K562 (cell line): ENCODE measurements around the gene RPL10A. TPM values are rescaled to one million over a fixed set of nuclear protein-coding genes. Genes with fewer than 3 reads are reported as not detected.

Experiments
- KDM4B ChIP-seq, 2 experiments: fragments of 450-650 bp in 1 of 2; sonication (generic) in 1 of 2; IDR thresholded peaks; 2 replicates each; pipeline ENCODE4 v1.6.1; 2016 to 2017; ENCODE audit warnings: borderline replicate concordance in 2 of 2, antibody characterized with exemption in 1 of 2, low read depth in 1 of 2, mild to moderate bottlenecking in 1 of 2
- LCOR ChIP-seq: sonication (generic); formaldehyde crosslinking; IDR thresholded peaks from 2 replicates; pipeline ENCODE4 v1.8.0; 2022; ENCODE audit warnings: mild to moderate bottlenecking, missing genetic modification reagents
- MYBL2 ChIP-seq, 2 experiments: fragments of 450-650 bp in 1 of 2; sonication (generic) in 1 of 2; formaldehyde crosslinking in 1 of 2; IDR thresholded peaks; 2 replicates each; pipeline versions ENCODE4 v1.6.1 to v1.8.1; 2017 to 2022; ENCODE audit warnings: borderline replicate concordance in 1 of 2, inconsistent platforms in 1 of 2, low read depth in 1 of 2, mild to moderate bottlenecking in 1 of 2, missing genetic modification reagents in 1 of 2, moderate library complexity in 1 of 2
- RBFOX2 ChIP-seq: fragments of 200-400 bp; formaldehyde crosslinking; IDR thresholded peaks from 2 replicates; pipeline ENCODE4 v1.6.1; 2017; ENCODE audit warnings: low read depth, mild to moderate bottlenecking, low read length, moderate library complexity
- RERE ChIP-seq: sonication (generic); formaldehyde crosslinking; IDR thresholded peaks from 2 replicates; pipeline ENCODE4 v1.8.0; 2023; ENCODE audit warnings: missing genetic modification reagents, mild to moderate bottlenecking, borderline replicate concordance
- SRSF3 ChIP-seq: fragments of 200-400 bp; formaldehyde crosslinking; IDR thresholded peaks from 2 replicates; pipeline ENCODE4 v1.6.1; 2016; ENCODE audit warnings: mild to moderate bottlenecking, low read length, moderate library complexity; ENCODE audit not compliant: insufficient read depth
- SRSF9 ChIP-seq: fragments of 200-400 bp; formaldehyde crosslinking; IDR thresholded peaks from 2 replicates; pipeline ENCODE4 v1.6.1; 2017; ENCODE audit warnings: low read depth, low read length, borderline replicate concordance
- U2AF1 ChIP-seq: fragments of 200-400 bp; formaldehyde crosslinking; optimal IDR thresholded peaks from 2 replicates; pipeline ENCODE3; 2017; ENCODE audit warnings: mild to moderate bottlenecking, low read depth, low read length, moderate library complexity
- ZNF133 ChIP-seq: fragments of 250-450 bp; sonication (Bioruptor Pico); IDR thresholded peaks from 2 replicates; pipeline ENCODE4 v1.4.0; 2020; ENCODE audit warnings: mild to moderate bottlenecking
- ZNF282 ChIP-seq: sonication (generic); formaldehyde crosslinking; IDR thresholded peaks from 2 replicates; pipeline ENCODE4 v1.8.1; 2023; ENCODE audit warnings: missing genetic modification reagents
- ZNF785 ChIP-seq: fragments of 250-450 bp; sonication (Bioruptor Pico); IDR thresholded peaks from 2 replicates; pipeline ENCODE4 v1.4.0; 2020; ENCODE audit warnings: mild to moderate bottlenecking
- polyA plus RNA-seq, 8 experiments: library from polyadenylated mRNA; depleted of rRNA in 4 of 8; stranded (reverse) in 5 of 8; unstranded in 3 of 8; fragments of >200 nt; fragmentation: Nextera tagmentation in 2 of 8; fragmentation: Illumina TruSeq in 1 of 8; extraction: Ambion mirVana in 2 of 8; extraction: Trizol in 1 of 8; gene quantifications; 2 replicates each; pipeline versions ENCODE4 v1.2.1 to v1.2.3, GENCODE V29; 2011 to 2014; ENCODE audit warnings: inconsistent platforms in 1 of 8, missing spikeins in 1 of 8
- total RNA-seq, 7 experiments: library from RNA; depleted of rRNA in 6 of 7; stranded (reverse); fragments of >200 nt in 6 of 7; fragmentation: Illumina TruSeq in 2 of 7; extraction: Trizol in 2 of 7; gene quantifications; 2 replicates each; pipeline versions ENCODE4 v1.2.1 to v1.2.3, GENCODE V29; 2011 to 2021; ENCODE audit warnings: low replicate concordance in 1 of 7
- TF ChIP-seq, protein P1 (sequence below): fragments of 450-650 bp; IDR thresholded peaks from 2 replicates; pipeline ENCODE4 v1.6.1; 2018; ENCODE audit not compliant: partially characterized antibody
- TF ChIP-seq, protein P2 (sequence below): sonication (generic); formaldehyde crosslinking; IDR thresholded peaks from 2 replicates; pipeline ENCODE4 v1.8.0; 2022; ENCODE audit warnings: mild to moderate bottlenecking, missing genetic modification reagents, borderline replicate concordance

Gene RPL10A
- total and polyA plus RNA-seq, 9 of the 15 experiments (the other 6 are each of a cell fraction or from before 2014, with no cell fraction given) = 1,589 to 3,237 (median 2,116) TPM

- TF ChIP-seq RERE (CRISPR knock-in tag) = 0 out of 2 replicates have a peak, but pooled peaks have one; percentile 89
- TF ChIP-seq KDM4B (IDR thresholded peaks at IDR 0.05; ENCODE audit: borderline replicate concordance in 2 of 2, low read depth in 1 of 2) = 0 out of 4 replicates have a peak, but pooled peaks of 1 of the 2 experiments have one; percentile 23
- no peak for TF ChIP-seq MYBL2 (IDR thresholded peaks at IDR 0.05; ENCODE audit: low read depth)
- 0 out of 2 replicates have a peak, but pooled peaks have one; percentile 34 for TF ChIP-seq MYBL2 (CRISPR knock-in tag; IDR thresholded peaks at IDR 0.05; ENCODE audit: borderline replicate concordance)
- TF ChIP-seq ZNF785 (CRISPR knock-in tag) = 0 out of 2 replicates have a peak, but pooled peaks have one; percentile 9
- no peak for TF ChIP-seq ZNF133 (CRISPR knock-in tag)
- peak; percentile 58 for TF ChIP-seq RBFOX2
- TF ChIP-seq ZNF282 (CRISPR knock-in tag) = 0 out of 2 replicates have a peak, but pooled peaks have one; percentile 46
- peak; percentile 55; the same call in 1 of the 2 replicates for TF ChIP-seq LCOR (CRISPR knock-in tag)
- TF ChIP-seq, protein P1, sequence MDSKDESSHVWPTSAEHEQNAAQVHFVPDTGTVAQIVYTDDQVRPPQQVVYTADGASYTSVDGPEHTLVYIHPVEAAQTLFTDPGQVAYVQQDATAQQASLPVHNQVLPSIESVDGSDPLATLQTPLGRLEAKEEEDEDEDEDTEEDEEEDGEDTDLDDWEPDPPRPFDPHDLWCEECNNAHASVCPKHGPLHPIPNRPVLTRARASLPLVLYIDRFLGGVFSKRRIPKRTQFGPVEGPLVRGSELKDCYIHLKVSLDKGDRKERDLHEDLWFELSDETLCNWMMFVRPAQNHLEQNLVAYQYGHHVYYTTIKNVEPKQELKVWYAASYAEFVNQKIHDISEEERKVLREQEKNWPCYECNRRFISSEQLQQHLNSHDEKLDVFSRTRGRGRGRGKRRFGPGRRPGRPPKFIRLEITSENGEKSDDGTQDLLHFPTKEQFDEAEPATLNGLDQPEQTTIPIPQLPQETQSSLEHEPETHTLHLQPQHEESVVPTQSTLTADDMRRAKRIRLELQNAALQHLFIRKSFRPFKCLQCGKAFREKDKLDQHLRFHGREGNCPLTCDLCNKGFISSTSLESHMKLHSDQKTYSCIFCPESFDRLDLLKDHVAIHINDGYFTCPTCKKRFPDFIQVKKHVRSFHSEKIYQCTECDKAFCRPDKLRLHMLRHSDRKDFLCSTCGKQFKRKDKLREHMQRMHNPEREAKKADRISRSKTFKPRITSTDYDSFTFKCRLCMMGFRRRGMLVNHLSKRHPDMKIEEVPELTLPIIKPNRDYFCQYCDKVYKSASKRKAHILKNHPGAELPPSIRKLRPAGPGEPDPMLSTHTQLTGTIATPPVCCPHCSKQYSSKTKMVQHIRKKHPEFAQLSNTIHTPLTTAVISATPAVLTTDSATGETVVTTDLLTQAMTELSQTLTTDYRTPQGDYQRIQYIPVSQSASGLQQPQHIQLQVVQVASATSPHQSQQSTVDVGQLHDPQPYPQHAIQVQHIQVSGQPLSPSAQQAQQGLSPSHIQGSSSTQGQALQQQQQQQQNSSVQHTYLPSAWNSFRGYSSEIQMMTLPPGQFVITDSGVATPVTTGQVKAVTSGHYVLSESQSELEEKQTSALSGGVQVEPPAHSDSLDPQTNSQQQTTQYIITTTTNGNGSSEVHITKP = no peak
- no peak for TF ChIP-seq SRSF9
- peak; percentile 4 for TF ChIP-seq U2AF1
- TF ChIP-seq SRSF3 = peak; percentile 19; the same call in 1 of the 2 replicates
- TF ChIP-seq, protein P2, sequence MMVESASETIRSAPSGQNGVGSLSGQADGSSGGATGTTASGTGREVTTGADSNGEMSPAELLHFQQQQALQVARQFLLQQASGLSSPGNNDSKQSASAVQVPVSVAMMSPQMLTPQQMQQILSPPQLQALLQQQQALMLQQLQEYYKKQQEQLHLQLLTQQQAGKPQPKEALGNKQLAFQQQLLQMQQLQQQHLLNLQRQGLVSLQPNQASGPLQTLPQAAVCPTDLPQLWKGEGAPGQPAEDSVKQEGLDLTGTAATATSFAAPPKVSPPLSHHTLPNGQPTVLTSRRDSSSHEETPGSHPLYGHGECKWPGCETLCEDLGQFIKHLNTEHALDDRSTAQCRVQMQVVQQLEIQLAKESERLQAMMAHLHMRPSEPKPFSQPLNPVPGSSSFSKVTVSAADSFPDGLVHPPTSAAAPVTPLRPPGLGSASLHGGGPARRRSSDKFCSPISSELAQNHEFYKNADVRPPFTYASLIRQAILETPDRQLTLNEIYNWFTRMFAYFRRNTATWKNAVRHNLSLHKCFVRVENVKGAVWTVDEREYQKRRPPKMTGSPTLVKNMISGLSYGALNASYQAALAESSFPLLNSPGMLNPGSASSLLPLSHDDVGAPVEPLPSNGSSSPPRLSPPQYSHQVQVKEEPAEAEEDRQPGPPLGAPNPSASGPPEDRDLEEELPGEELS (CRISPR knock-in tag) = peak; percentile 86
These were observed 964 bp downstream of the RPL10A start (continued) for GRCh38 chr6:35468980-35469750.
